SK-N-SH (cell line): ENCODE results near the gene IL20RB. TPM values are rescaled to one million over a fixed set of nuclear protein-coding genes. Genes with fewer than 3 reads are reported as not detected.

ENCODE experiments used
- CTCF ChIA-PET: fragments of 300-600, 350-600 bp; formaldehyde crosslinking; extraction: SDS; loops from one replicate; lab custom pipeline; 2021; lab: Yijun Ruan, JAX
- POLR2A ChIA-PET: fragments of 350-600 bp; sonication (Branson Sonifier 250); formaldehyde crosslinking; extraction: SDS; loops from one replicate; lab custom pipeline; 2020; ENCODE audit warnings: antibody characterized with exemption, inconsistent platforms; lab: Yijun Ruan, JAX
- DNase-seq: peaks from one replicate; pipeline ENCODE4 v3.0.0; 2012
- H2AFZ ChIP-seq: fragments of 200-600 bp; sonication (generic); 2 replicates; pipeline ENCODE4 v1.8.1; 2016; ENCODE audit warnings: antibody characterized with exemption, mild to moderate bottlenecking, low read depth
- H3F3A ChIP-seq: fragments of 200-600 bp; sonication (generic); replicated peaks from 2 replicates; pipeline ENCODE3; 2016; ENCODE audit warnings: antibody characterized with exemption, mild to moderate bottlenecking; ENCODE audit not compliant: insufficient read depth
- H3K27ac ChIP-seq, 2 experiments: fragments of 200-500 bp in 1 of 2; fragments of 200-600 bp in 1 of 2; sonication (Bioruptor generic) in 1 of 2; sonication (generic), shearing (Covaris generic) in 1 of 2; 2 replicates each; pipeline versions ENCODE4 v1.5.1 to v1.6.1; 2014 to 2016; ENCODE audit warnings: low read depth in 2 of 2, inconsistent platforms in 1 of 2, low read length in 1 of 2, mild to moderate bottlenecking in 1 of 2, mixed read lengths in 1 of 2
- H3K27me3 ChIP-seq: fragments of 200-600 bp; sonication (generic), shearing (Covaris generic); 2 replicates; pipeline ENCODE4 v1.6.1; 2016; ENCODE audit warnings: mixed run types; ENCODE audit not compliant: insufficient read depth
- H3K36me3 ChIP-seq, 2 experiments: fragments of 200-500 bp in 1 of 2; fragments of 200-600 bp in 1 of 2; sonication (Bioruptor generic) in 1 of 2; sonication (generic) in 1 of 2; replicated peaks in 1 of 2; 2 replicates each; pipeline versions ENCODE3 to v1.5.1; 2014 to 2016; ENCODE audit warnings: low read length in 1 of 2, mild to moderate bottlenecking in 1 of 2; ENCODE audit not compliant: insufficient read depth in 2 of 2, control insufficient read depth in 1 of 2
- H3K4me1 ChIP-seq, 2 experiments: fragments of 200-500 bp in 1 of 2; fragments of 200-600 bp in 1 of 2; sonication (Bioruptor generic) in 1 of 2; sonication (generic), shearing (Covaris generic) in 1 of 2; 2 replicates each; pipeline versions ENCODE4 v1.5.1 to v1.6.1; 2014 to 2016; ENCODE audit warnings: low read depth in 1 of 2, low read length in 1 of 2, mixed run types in 1 of 2; ENCODE audit not compliant: insufficient read depth in 2 of 2, control insufficient read depth in 1 of 2
- H3K4me2 ChIP-seq: fragments of 200-600 bp; sonication (generic), shearing (Covaris generic); 2 replicates; pipeline ENCODE4 v1.6.1; 2017; ENCODE audit warnings: mixed run types
- H3K4me3 ChIP-seq, 2 experiments: fragments of 200-500 bp in 1 of 2; fragments of 200-600 bp in 1 of 2; sonication (Bioruptor generic) in 1 of 2; sonication (generic), shearing (Covaris generic) in 1 of 2; 2 replicates each; pipeline versions ENCODE4 v1.5.1 to v1.8.1; 2014 to 2016; ENCODE audit warnings: low read depth in 2 of 2, inconsistent platforms in 1 of 2, low read length in 1 of 2, mild to moderate bottlenecking in 1 of 2, mixed read lengths in 1 of 2, moderate library complexity in 1 of 2
- H3K79me2 ChIP-seq: fragments of 200-600 bp; sonication (generic); 2 replicates; pipeline ENCODE4 v1.8.1; 2017; ENCODE audit warnings: mild to moderate bottlenecking; ENCODE audit not compliant: insufficient read depth
- H3K9ac ChIP-seq: fragments of 200-600 bp; sonication (generic); 2 replicates; pipeline ENCODE4 v1.6.1; 2017; ENCODE audit warnings: mixed run types
- H3K9me2 ChIP-seq: fragments of 200-600 bp; sonication (generic); 2 replicates; pipeline ENCODE4 v1.6.1; 2017; ENCODE audit warnings: mixed run types
- H3K9me3 ChIP-seq: fragments of 200-600 bp; sonication (generic); 2 replicates; pipeline ENCODE4 v1.6.1; 2017; ENCODE audit warnings: mixed run types, mild to moderate bottlenecking, moderate library complexity
- H4K20me1 ChIP-seq: fragments of 200-600 bp; sonication (generic); 2 replicates; pipeline ENCODE4 v1.6.1; 2017; ENCODE audit warnings: mild to moderate bottlenecking, mixed run types; ENCODE audit not compliant: insufficient read depth
- CHD2 ChIP-seq: fragments of 150-350 bp; IDR thresholded peaks from 2 replicates; pipeline ENCODE4 v1.6.1; 2018; ENCODE audit warnings: low read length; ENCODE audit not compliant: partially characterized antibody
- ELF1 ChIP-seq: IDR thresholded peaks from 2 replicates; pipeline ENCODE4 v1.4.0; 2012
- EP300 ChIP-seq, 2 experiments: IDR thresholded peaks; 2 replicates each; pipeline versions ENCODE4 v1.4.0 to v1.6.1; 2012; ENCODE audit warnings: borderline replicate concordance in 1 of 2, low read depth in 1 of 2, low read length in 1 of 2
- EZH2phosphoT487 ChIP-seq: fragments of 200-600 bp; sonication (generic); IDR thresholded peaks from 2 replicates; pipeline ENCODE4 v1.6.1; 2017; ENCODE audit warnings: low read depth, mixed run types, mild to moderate bottlenecking, antibody characterized with exemption, moderate library complexity, borderline replicate concordance
- GABPA ChIP-seq: IDR thresholded peaks from 2 replicates; pipeline ENCODE4 v1.4.0; 2012; ENCODE audit warnings: low read depth, mild to moderate bottlenecking
- JUND ChIP-seq: IDR thresholded peaks from 2 replicates; pipeline ENCODE4 v1.4.0; 2012
- MEF2A ChIP-seq: IDR thresholded peaks from 2 replicates; pipeline ENCODE4 v1.4.0; 2012; ENCODE audit warnings: low read depth, borderline replicate concordance
- MXI1 ChIP-seq: IDR thresholded peaks from 2 replicates; pipeline ENCODE4 v1.6.1; 2012; ENCODE audit warnings: mild to moderate bottlenecking, low read depth, low read length, improper control_type of control experiment
- NFIC ChIP-seq: IDR thresholded peaks from 2 replicates; pipeline ENCODE4 v1.4.0; 2012; ENCODE audit warnings: borderline replicate concordance
- NRF1 ChIP-seq: IDR thresholded peaks from 2 replicates; pipeline ENCODE4 v1.6.1; 2012; ENCODE audit warnings: low read depth, mild to moderate bottlenecking, low read length
- RAD21 ChIP-seq: IDR thresholded peaks from 2 replicates; pipeline ENCODE4 v1.6.1; 2012; ENCODE audit warnings: mild to moderate bottlenecking, low read length
- RXRA ChIP-seq: IDR thresholded peaks from 2 replicates; pipeline ENCODE4 v1.4.0; 2012; ENCODE audit warnings: low read depth, mild to moderate bottlenecking, borderline replicate concordance
- SIN3A ChIP-seq: IDR thresholded peaks from 2 replicates; pipeline ENCODE4 v1.6.1; 2012; ENCODE audit warnings: low read depth, mild to moderate bottlenecking, low read length, moderate library complexity, borderline replicate concordance
- SMC3 ChIP-seq: IDR thresholded peaks from 2 replicates; pipeline ENCODE4 v1.6.1; 2012; ENCODE audit warnings: low read depth, low read length, improper control_type of control experiment
- TAF1 ChIP-seq: IDR thresholded peaks from 2 replicates; pipeline ENCODE4 v1.6.1; 2012; ENCODE audit warnings: low read depth, mild to moderate bottlenecking, low read length, moderate library complexity, borderline replicate concordance
- USF1 ChIP-seq: IDR thresholded peaks from 2 replicates; pipeline ENCODE4 v1.4.0; 2012; ENCODE audit warnings: low read depth, borderline replicate concordance
- USF2 ChIP-seq: fragments of 150-350 bp; IDR thresholded peaks from 2 replicates; pipeline ENCODE4 v1.6.1; 2017; ENCODE audit warnings: antibody characterized with exemption, low read length, low read depth, borderline replicate concordance
- ZBTB33 ChIP-seq: IDR thresholded peaks from 2 replicates; pipeline ENCODE4 v1.4.0; 2012; ENCODE audit warnings: low read depth, borderline replicate concordance
- WGBS: methylation state at CpG from one replicate; pipeline ENCODE4 v1.1.6; 2017; ENCODE audit warnings: low lambda C conversion rate; 5-methylcytosine and 5-hydroxymethylcytosine counted together
- polyA plus RNA-seq, 3 experiments: library from polyadenylated mRNA; depleted of rRNA; stranded (reverse); fragments of >200 nt; gene quantifications; 2 replicates each; pipeline ENCODE4 v1.2.3, GENCODE V29; 2012
- TF ChIP-seq, protein P1 (sequence below): IDR thresholded peaks from 2 replicates; pipeline ENCODE4 v1.4.0; 2012; ENCODE audit warnings: low read depth
- TF ChIP-seq, protein P2 (sequence below): fragments of 200-600 bp; sonication (generic); IDR thresholded peaks from 2 replicates; pipeline ENCODE4 v1.6.1; 2017; ENCODE audit warnings: antibody characterized with exemption, mild to moderate bottlenecking, moderate library complexity

Gene IL20RB
- polyA plus RNA-seq, 1 of the 3 experiments (the other 2 are of a cell fraction), result 0.58 TPM

- TF ChIP-seq, protein P1, sequence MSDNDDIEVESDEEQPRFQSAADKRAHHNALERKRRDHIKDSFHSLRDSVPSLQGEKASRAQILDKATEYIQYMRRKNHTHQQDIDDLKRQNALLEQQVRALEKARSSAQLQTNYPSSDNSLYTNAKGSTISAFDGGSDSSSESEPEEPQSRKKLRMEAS, result no peak
Observed at GRCh38 chr3:136942803-136943202, 15.0 kb upstream of the IL20RB start (continued).

DNA sequence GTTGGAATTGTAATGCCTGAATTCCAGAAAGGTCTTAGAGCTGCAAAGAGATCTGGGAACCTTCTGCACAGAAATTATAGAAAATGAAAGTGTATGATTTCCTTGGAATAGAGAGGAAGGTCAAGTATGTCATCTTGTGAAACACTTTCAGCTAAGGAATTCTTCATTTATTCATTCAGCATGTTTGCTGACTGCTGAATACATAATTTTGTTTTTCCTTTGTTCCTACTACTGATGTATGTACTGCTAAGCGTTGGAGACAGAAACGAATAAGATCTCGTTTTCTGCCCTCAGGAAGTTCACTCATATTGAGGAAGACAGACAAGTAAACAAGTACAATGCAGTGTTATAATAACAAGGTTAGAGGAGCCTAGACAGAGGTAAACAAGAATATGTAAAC is 14.3 kb upstream of the IL20RB start:
- no peak for DNase-seq
- H3K27ac ChIP-seq, result no peak overlapping the region
- H3K4me3 ChIP-seq, result no peak overlapping the region
- no peak overlapping the region for H2AFZ ChIP-seq
- H3K36me3 ChIP-seq, result peaks cover 3 to 19% of the 10 kb centered on the region in 2 experiments
- no peak overlapping the region for H3K9ac ChIP-seq
- H3K9me3 ChIP-seq, result no peaks in the 10 kb centered on the region
- POLR2A ChIA-PET, result no interaction called here
- TF ChIP-seq USF1, result no peak
- no peak for TF ChIP-seq GABPA
- TF ChIP-seq EP300 (IDR thresholded peaks at IDR 0.05; ENCODE audit: borderline replicate concordance in 1 of 2, low read depth in 1 of 2, low read length in 1 of 2), result no peak
- TF ChIP-seq SMC3, result no peak
- TF ChIP-seq RXRA, result no peak
- TF ChIP-seq ZBTB33, result no peak
- no peak for TF ChIP-seq RAD21
- TF ChIP-seq MEF2A, result no peak
- no peak for TF ChIP-seq JUND
- no peak for TF ChIP-seq NFIC
- no peak for TF ChIP-seq TAF1
- TF ChIP-seq EZH2phosphoT487, result no peak
- TF ChIP-seq NRF1, result no peak
- TF ChIP-seq, all 33 proteins: peak for 0
- H3K9me2 ChIP-seq, result no peaks in the 10 kb centered on the region
- no peaks in the 10 kb centered on the region for H3K27me3 ChIP-seq
- peaks cover 7% of the 10 kb centered on the region for H3F3A ChIP-seq
- peaks cover 52% of the 10 kb centered on the region for H3K79me2 ChIP-seq
- H3K4me2 ChIP-seq, result no peak overlapping the region
- H4K20me1 ChIP-seq, result no peaks in the 10 kb centered on the region
- H3K4me1 ChIP-seq, result peaks cover 4 to 6% of the 10 kb centered on the region in 2 experiments; a peak in 3 of 4 replicates
- WGBS, result 94% methylated on average over 3 of the region's 3 CpGs
- CTCF ChIA-PET, result no interaction called here

DNA sequence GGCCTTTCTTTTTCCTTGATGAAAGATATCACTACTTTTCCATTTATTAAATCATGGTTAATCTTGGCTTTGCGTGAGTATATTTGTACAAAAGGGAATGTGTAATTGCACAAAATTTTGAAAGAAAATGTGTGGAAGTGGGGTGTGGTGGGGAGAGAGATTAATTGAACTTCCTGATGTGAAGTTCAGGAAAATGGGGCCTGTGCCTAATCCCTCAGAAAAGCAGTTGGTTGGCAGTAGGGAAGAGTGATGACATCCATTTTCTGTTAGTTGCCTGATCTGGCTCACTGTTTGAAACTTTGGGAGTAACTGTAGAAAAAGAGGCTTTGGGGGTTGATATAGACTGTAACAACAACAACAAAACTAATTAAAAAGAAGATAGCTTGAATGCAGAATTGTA is 10.8 kb upstream of the IL20RB start:
- H2AFZ ChIP-seq, result no peak overlapping the region
- H3K4me1 ChIP-seq, result peaks cover 0 to 6% of the 10 kb centered on the region in 2 experiments; a peak in 3 of 4 replicates
- no peak for DNase-seq
- H3K9me3 ChIP-seq, result no peaks in the 10 kb centered on the region
- ChIA-PET POLR2A (no interaction called here), CTCF (no interaction called here)
- H3K4me3 ChIP-seq, result no peak overlapping the region
- no peaks in the 10 kb centered on the region for H4K20me1 ChIP-seq
- H3K4me2 ChIP-seq, result no peak overlapping the region
- peaks cover 17% of the 10 kb centered on the region; the same call in 1 of the 2 replicates for H3K79me2 ChIP-seq
- H3F3A ChIP-seq, result peaks cover 3% of the 10 kb centered on the region
- 98% methylated on average over 1 of the region's 1 CpG for whole genome bisulfite sequencing
- H3K36me3 ChIP-seq, result peaks cover 6 to 19% of the 10 kb centered on the region in 2 experiments
- H3K9me2 ChIP-seq, result no peaks in the 10 kb centered on the region
- H3K27me3 ChIP-seq, result no peaks in the 10 kb centered on the region
- no peak overlapping the region for H3K9ac ChIP-seq
- H3K27ac ChIP-seq, result no peak overlapping the region
- TF ChIP-seq, protein P2, sequence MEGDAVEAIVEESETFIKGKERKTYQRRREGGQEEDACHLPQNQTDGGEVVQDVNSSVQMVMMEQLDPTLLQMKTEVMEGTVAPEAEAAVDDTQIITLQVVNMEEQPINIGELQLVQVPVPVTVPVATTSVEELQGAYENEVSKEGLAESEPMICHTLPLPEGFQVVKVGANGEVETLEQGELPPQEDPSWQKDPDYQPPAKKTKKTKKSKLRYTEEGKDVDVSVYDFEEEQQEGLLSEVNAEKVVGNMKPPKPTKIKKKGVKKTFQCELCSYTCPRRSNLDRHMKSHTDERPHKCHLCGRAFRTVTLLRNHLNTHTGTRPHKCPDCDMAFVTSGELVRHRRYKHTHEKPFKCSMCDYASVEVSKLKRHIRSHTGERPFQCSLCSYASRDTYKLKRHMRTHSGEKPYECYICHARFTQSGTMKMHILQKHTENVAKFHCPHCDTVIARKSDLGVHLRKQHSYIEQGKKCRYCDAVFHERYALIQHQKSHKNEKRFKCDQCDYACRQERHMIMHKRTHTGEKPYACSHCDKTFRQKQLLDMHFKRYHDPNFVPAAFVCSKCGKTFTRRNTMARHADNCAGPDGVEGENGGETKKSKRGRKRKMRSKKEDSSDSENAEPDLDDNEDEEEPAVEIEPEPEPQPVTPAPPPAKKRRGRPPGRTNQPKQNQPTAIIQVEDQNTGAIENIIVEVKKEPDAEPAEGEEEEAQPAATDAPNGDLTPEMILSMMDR, result no peak
- TF ChIP-seq SIN3A (no peak), EP300 (IDR thresholded peaks at IDR 0.05; ENCODE audit: borderline replicate concordance in 1 of 2, low read depth in 1 of 2, low read length in 1 of 2) (no peak), USF2 (no peak), USF1 (no peak), MXI1 (no peak), SMC3 (no peak), RAD21 (no peak), CHD2 (no peak), ELF1 (no peak)
